BE2C (cell line): Measurements from ENCODE around the gene TCEA3.

Experiments used
- DNase-seq: peaks from one replicate; pipeline ENCODE4 v3.0.0-alpha.2; 2020
- H3K27me3 ChIP-seq: fragments of 250-450 bp; sonication (Bioruptor Pico); 2 replicates; pipeline ENCODE4 v1.5.1; 2020; ENCODE audit warnings: mild to moderate bottlenecking
- H3K36me3 ChIP-seq: fragments of 250-450 bp; sonication (Bioruptor Pico); 2 replicates; pipeline ENCODE4 v1.5.1; 2020; ENCODE audit warnings: mild to moderate bottlenecking
- H3K4me1 ChIP-seq: fragments of 250-450 bp; sonication (Bioruptor Pico); 2 replicates; pipeline ENCODE4 v1.5.1; 2020
- H3K4me3 ChIP-seq: 2 replicates; pipeline ENCODE4 v1.5.1; 2011; ENCODE audit warnings: low read depth, low read length
- H3K9me3 ChIP-seq: fragments of 250-450 bp; sonication (Bioruptor Pico); 2 replicates; pipeline ENCODE4 v1.5.1; 2020
- TF ChIP-seq, protein P1 (sequence below): IDR thresholded peaks from 2 replicates; pipeline ENCODE4 v1.5.1; 2012; ENCODE audit warnings: mild to moderate bottlenecking, low read depth, low read length

TCEA3 gene

DNA sequence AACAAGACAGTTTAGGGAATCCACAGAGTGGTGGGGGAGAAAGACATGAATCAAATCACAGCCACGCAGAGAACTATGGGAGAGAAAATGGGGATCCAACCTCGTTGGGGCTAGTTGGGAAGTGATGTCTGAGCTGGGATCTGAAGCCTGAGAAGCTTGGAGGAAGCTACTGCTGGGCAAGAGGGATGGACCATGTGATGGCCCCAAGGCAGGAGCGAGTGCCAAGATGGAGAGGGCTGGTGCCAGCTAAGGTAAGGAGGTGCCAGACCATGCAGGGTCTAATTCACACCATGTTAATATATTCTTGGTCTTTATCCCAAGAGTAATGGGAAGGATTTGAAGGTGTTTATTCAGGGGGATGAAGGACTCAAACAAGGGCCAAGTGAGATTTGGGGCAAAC is 18.2 kb upstream of the TCEA3 start:
- TF ChIP-seq, protein P1, sequence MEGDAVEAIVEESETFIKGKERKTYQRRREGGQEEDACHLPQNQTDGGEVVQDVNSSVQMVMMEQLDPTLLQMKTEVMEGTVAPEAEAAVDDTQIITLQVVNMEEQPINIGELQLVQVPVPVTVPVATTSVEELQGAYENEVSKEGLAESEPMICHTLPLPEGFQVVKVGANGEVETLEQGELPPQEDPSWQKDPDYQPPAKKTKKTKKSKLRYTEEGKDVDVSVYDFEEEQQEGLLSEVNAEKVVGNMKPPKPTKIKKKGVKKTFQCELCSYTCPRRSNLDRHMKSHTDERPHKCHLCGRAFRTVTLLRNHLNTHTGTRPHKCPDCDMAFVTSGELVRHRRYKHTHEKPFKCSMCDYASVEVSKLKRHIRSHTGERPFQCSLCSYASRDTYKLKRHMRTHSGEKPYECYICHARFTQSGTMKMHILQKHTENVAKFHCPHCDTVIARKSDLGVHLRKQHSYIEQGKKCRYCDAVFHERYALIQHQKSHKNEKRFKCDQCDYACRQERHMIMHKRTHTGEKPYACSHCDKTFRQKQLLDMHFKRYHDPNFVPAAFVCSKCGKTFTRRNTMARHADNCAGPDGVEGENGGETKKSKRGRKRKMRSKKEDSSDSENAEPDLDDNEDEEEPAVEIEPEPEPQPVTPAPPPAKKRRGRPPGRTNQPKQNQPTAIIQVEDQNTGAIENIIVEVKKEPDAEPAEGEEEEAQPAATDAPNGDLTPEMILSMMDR: no peak
- no peaks in the 10 kb centered on the region for H3K9me3 ChIP-seq
- no peaks in the 10 kb centered on the region for H3K36me3 ChIP-seq
- peaks cover 5% of the 10 kb centered on the region; the same call in 1 of the 2 replicates for H3K4me1 ChIP-seq
- no peak for DNase-seq
- H3K4me3 ChIP-seq: no peak overlapping the region
- H3K27me3 ChIP-seq: no peaks in the 10 kb centered on the region

DNA sequence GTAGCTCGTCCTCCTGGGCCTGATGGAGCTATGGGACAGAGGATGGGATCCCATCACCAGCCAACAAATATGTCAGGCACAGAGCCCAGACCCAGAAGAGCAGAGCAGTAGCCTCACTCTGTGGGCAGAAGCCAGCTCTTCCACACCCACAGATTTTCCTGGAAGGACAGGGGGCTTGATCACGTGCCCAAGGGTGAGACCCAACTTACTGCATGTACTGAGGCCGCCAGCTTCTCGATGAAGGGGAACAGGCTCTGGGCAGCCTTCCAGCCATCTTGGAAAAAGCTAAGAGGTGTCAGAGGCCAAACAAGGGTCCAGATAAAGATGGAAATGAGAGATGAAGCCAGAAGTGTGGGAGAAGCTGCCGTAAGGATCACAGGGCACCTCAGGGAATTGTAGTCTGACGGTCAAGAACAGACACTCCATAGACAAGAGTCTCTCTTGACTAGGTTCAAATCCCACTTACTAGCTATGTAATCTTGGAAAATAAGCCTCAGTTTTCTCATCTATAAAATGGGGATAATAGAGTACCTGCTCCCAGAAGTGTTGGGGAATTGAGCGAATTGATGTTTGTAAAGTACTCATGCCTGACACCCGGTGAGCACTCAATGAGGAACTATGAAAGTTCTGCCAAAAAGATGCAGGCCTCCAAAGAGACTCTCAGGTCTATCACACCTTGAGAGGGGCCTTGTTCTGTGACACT is 17.0 kb upstream of the TCEA3 start:
- H3K9me3 ChIP-seq: no peaks in the 10 kb centered on the region
- H3K4me1 ChIP-seq: peaks cover 5% of the 10 kb centered on the region; the same call in 1 of the 2 replicates
- TF ChIP-seq, protein P1: no peak
- DNase-seq: no peak
- H3K27me3 ChIP-seq: no peaks in the 10 kb centered on the region
- H3K36me3 ChIP-seq: no peaks in the 10 kb centered on the region
- H3K4me3 ChIP-seq: no peak overlapping the region

DNA sequence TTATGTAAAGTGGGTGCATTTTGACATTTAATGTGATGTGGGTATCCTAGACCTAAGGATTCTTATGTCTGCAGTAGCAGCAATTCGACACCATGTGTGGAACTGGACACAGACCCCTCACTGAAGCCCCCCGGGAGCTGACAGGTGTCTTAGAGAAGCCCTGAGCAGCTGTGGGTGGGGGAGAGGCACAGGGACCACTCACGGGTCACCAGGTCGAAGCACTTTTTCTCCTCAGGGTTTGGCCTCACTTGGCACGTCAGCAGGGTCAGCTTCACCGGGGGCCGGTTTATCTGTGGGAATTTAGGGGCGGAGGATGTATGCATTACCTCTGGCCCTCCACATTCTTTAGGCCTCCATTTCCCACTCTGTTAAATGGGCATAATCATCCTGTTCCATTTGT is 14.0 kb upstream of the TCEA3 start:
- Histone ChIP-seq H3K36me3 (no peaks in the 10 kb centered on the region), H3K27me3 (no peaks in the 10 kb centered on the region), H3K9me3 (no peaks in the 10 kb centered on the region), H3K4me1 (no peaks in the 10 kb centered on the region), H3K4me3 (no peak overlapping the region)
- no peak for DNase-seq
- TF ChIP-seq, protein P1: no peak

DNA sequence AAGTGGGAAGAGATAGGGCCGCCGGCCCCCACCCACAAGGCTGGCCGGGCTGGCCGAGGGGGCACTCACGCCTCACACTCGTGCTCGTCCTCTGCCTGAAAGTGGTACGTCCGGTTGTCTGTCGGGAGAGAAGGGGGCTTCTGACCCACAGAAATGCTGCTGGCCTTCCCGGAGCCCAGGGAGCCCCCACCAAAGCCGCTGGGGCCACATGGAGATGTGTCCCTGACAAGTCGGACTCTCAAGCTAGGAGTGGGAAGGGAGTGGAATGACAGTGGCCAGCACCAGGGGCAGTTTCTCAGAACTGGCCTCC is 12.8 kb upstream of the TCEA3 start:
- no peaks in the 10 kb centered on the region for H3K36me3 ChIP-seq
- TF ChIP-seq, protein P1: no peak

DNA sequence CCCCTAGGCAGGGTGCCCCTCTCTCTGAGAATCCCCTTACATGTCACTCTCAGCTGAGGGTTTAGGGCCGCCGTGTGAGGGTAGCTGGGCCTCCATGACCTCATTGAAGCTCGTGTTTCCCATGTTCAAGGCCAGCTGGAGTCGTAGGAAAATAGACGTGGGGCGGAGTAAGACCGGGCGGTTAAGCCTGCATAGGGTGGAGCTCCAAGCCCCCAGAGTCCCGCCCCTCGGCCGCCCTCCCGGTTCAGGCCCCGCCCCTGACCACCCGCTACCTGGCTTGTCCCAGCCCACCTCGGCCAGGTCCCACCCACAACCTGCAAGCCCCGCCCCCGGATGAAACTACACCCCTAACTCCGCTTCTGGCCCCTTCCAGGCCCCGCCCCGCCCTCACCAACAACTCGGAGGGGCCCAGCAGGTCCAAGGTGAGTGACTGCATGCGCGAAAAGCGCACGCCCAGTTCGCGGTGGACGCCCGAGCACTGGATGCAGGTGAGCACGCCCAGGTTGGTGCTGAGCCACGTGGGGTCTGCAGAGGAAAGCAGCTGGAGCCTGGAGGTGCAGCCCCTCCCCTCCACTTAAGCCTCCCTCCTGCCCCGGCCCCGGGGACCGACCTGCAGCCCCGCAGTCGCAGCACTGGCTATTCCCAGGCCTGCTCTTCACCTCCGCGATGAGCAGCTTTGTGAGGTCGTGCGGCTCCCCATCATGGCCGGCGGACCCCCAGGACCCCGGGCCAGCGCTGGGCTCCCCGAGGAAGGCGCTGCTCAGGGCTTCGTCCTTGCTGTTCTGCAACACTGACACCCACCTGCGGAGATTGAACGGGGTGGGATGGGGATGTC is 12.2 kb upstream of the TCEA3 start:
- TF ChIP-seq, protein P1: no peak
- Histone ChIP-seq H3K4me3 (no peak overlapping the region), H3K36me3 (no peaks in the 10 kb centered on the region), H3K9me3 (no peaks in the 10 kb centered on the region), H3K27me3 (no peaks in the 10 kb centered on the region), H3K4me1 (no peaks in the 10 kb centered on the region)
- no peak for DNase-seq

More for the DNA sequence above, 12.8 kb upstream of the TCEA3 start:
- H3K4me3 ChIP-seq: no peak overlapping the region
- DNase-seq: no peak
- H3K4me1 ChIP-seq: no peaks in the 10 kb centered on the region
- no peaks in the 10 kb centered on the region for H3K9me3 ChIP-seq
- H3K27me3 ChIP-seq: no peaks in the 10 kb centered on the region

DNA sequence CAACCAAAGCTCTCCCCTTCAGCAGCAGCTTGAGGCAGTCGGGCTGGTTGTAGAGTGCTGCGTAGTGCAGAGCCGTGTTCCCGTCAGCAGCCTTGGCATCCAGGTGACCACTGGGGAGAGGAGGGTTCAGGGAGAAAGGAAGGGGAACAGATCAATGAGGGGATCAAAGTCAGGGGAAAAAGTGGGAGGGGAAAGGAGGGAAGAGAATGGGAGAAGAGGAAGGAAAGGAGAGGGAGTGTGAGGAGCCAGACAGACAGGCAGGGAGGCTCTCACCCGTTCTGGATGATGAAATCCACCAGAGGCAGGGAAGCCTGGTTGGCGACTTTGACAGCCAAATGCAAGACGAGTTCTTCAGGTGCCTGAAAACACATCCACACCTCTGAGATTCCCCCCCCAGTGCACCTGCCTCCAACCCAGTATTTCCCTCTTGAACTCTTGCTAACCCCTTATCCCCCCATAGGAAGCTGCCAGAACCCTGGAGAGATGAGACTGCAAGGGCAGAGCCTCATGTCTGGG is 9.8 kb upstream of the TCEA3 start:
- H3K4me3 ChIP-seq: no peak overlapping the region
- H3K27me3 ChIP-seq: no peaks in the 10 kb centered on the region
- H3K9me3 ChIP-seq: no peaks in the 10 kb centered on the region
- DNase-seq: no peak
- no peaks in the 10 kb centered on the region for H3K4me1 ChIP-seq
- H3K36me3 ChIP-seq: no peaks in the 10 kb centered on the region
- TF ChIP-seq, protein P1: no peak
